A549 (cell line): ENCODE data around the gene OR51S1. TPM values are rescaled to one million over a fixed set of nuclear protein-coding genes. Genes with fewer than 3 reads are reported as not detected.
"Not testable (repeated sequence)": the region's sequence is repeated elsewhere in the genome, so short reads cannot be mapped to it uniquely, and the experiment has no call there.

Experiments
- ATAC-seq, 2 experiments: fragments of 200-7000 bp in 1 of 2; fragments of >200 bp in 1 of 2; cut with Nextera tagmentation in 1 of 2; cut with Tn5 transposase in 1 of 2; 3 replicates each; pipeline versions ENCODE4 v1.8.0 to v1.9.1; 2018 to 2020; ENCODE audit warnings: mild to moderate bottlenecking in 1 of 2, moderate library complexity in 1 of 2
- CTCF ChIA-PET: fragments of 300-600 bp; sonication (Branson Sonifier 250); formaldehyde crosslinking; extraction: SDS; loops from one replicate; lab custom pipeline; 2021; ENCODE audit warnings: antibody characterized with exemption, inconsistent platforms; lab: Yijun Ruan, JAX
- POLR2A ChIA-PET: fragments of 350-600 bp; formaldehyde crosslinking; extraction: SDS; loops from one replicate; lab custom pipeline; 2021; ENCODE audit warnings: antibody characterized with exemption, inconsistent platforms; lab: Yijun Ruan, JAX
- DNase-seq, 2 experiments: peaks; one replicate each; pipeline versions ENCODE4 v3.0.0 to v3.0.0-alpha.2; 2011 to 2016; ENCODE audit warnings: low read depth in 1 of 2, low spot score in 1 of 2
- FAIRE-seq: peaks from 2 replicates; lab custom pipeline; 2011; peaks lifted over from hg19 to GRCh38; lab: Jason Lieb, UNC
- H3K27ac ChIP-seq, 2 experiments: fragments of >200 bp; sonication (Bioruptor Twin); formaldehyde crosslinking; 3 replicates each; pipeline ENCODE4 v1.5.1; 2016 to 2017
- H3K4me1 ChIP-seq: fragments of >200 bp; sonication (Bioruptor Twin); formaldehyde crosslinking; 3 replicates; pipeline ENCODE4 v1.6.1; 2016
- H3K4me2 ChIP-seq: fragments of >200 bp; sonication (Bioruptor Twin); formaldehyde crosslinking; 3 replicates; pipeline ENCODE4 v1.6.1; 2016
- H3K4me3 ChIP-seq: fragments of >200 bp; sonication (Bioruptor Twin); formaldehyde crosslinking; 3 replicates; pipeline ENCODE4 v1.5.1; 2016
- H3K9me3 ChIP-seq: fragments of >200 bp; sonication (Bioruptor Twin); formaldehyde crosslinking; 3 replicates; pipeline ENCODE4 v1.6.1; 2016
- BCL3 ChIP-seq: fragments of >200 bp; sonication (Bioruptor Twin); formaldehyde crosslinking; IDR thresholded peaks from 3 replicates; pipeline ENCODE4 v1.6.1; 2016
- EHMT2 ChIP-seq: fragments of 200-600 bp; sonication (generic); IDR thresholded peaks from 2 replicates; pipeline ENCODE4 v1.6.1; 2016; ENCODE audit warnings: antibody characterized with exemption, low read depth, mild to moderate bottlenecking, moderate library complexity
- EP300 ChIP-seq, 2 experiments: fragments of >200 bp; sonication (Bioruptor Twin); formaldehyde crosslinking; IDR thresholded peaks; 2 replicates in 1 of 2; 3 replicates in 1 of 2; pipeline ENCODE4 v1.6.1; 2016 to 2017
- FOXS1 ChIP-seq: fragments of 250-450 bp; sonication (Bioruptor Pico); IDR thresholded peaks from 2 replicates; pipeline ENCODE4 v1.5.0; 2020; ENCODE audit warnings: mild to moderate bottlenecking, moderate library complexity
- GATA3 ChIP-seq: IDR thresholded peaks from 2 replicates; pipeline ENCODE4 v1.6.1; 2012; ENCODE audit warnings: borderline replicate concordance
- HEYL ChIP-seq: fragments of 250-450 bp; sonication (Bioruptor Pico); IDR thresholded peaks from 2 replicates; pipeline ENCODE4 v1.8.0; 2021; ENCODE audit warnings: mild to moderate bottlenecking, moderate library complexity
- KDM5A ChIP-seq: fragments of 200-600 bp; sonication (generic); IDR thresholded peaks from 2 replicates; pipeline ENCODE4 v1.6.1; 2016; ENCODE audit warnings: antibody characterized with exemption, mild to moderate bottlenecking
- MAX ChIP-seq: IDR thresholded peaks from 2 replicates; pipeline ENCODE4 v1.6.1; 2012
- MAZ ChIP-seq: fragments of 150-350 bp; IDR thresholded peaks from 2 replicates; pipeline ENCODE4 v1.6.1; 2014; ENCODE audit warnings: antibody characterized with exemption, low read depth, low read length, borderline replicate concordance
- NFE2L2 ChIP-seq: fragments of 150-350 bp; conservative IDR thresholded peaks from 2 replicates; pipeline ENCODE4 v1.6.1; 2014; ENCODE audit warnings: low read length
- POLR2A ChIP-seq: IDR thresholded peaks from 2 replicates; pipeline ENCODE4 v1.6.1; 2012; ENCODE audit warnings: mild to moderate bottlenecking, low read length
- POLR2AphosphoS2 ChIP-seq: conservative IDR thresholded peaks from 2 replicates; pipeline ENCODE4 v1.6.1; 2012; ENCODE audit warnings: low read length, improper control_type of control experiment, inconsistent platforms
- RAD21 ChIP-seq, 2 experiments: fragments of >200 bp in 1 of 2; sonication (Bioruptor Twin) in 1 of 2; formaldehyde crosslinking in 1 of 2; IDR thresholded peaks in 1 of 2; conservative IDR thresholded peaks in 1 of 2; 2 replicates in 1 of 2; 3 replicates in 1 of 2; pipeline ENCODE4 v1.6.1; 2012 to 2018; ENCODE audit warnings: inconsistent platforms in 1 of 2
- RFX5 ChIP-seq: fragments of 450-650 bp; IDR thresholded peaks from 2 replicates; pipeline ENCODE4 v1.7.1; 2014; ENCODE audit warnings: antibody characterized with exemption, mild to moderate bottlenecking, moderate library complexity
- RNF2 ChIP-seq: fragments of 200-600 bp; sonication (generic); IDR thresholded peaks from 2 replicates; pipeline ENCODE4 v1.6.1; 2016; ENCODE audit warnings: low read depth, mild to moderate bottlenecking, antibody characterized with exemption, moderate library complexity, borderline replicate concordance
- SMC3 ChIP-seq: fragments of >200 bp; sonication (Bioruptor Twin); formaldehyde crosslinking; IDR thresholded peaks from 3 replicates; pipeline ENCODE4 v1.6.1; 2018; ENCODE audit warnings: inconsistent platforms
- SREBF2 ChIP-seq: fragments of 450-650 bp; IDR thresholded peaks from 2 replicates; pipeline ENCODE4 v1.6.1; 2014; ENCODE audit warnings: mild to moderate bottlenecking, moderate library complexity
- TFCP2L1 ChIP-seq: fragments of 250-450 bp; sonication (Bioruptor Pico); IDR thresholded peaks from 2 replicates; pipeline ENCODE4 v1.5.0; 2021; ENCODE audit warnings: mild to moderate bottlenecking
- TP53 ChIP-seq: fragments of 250-450 bp; sonication (Bioruptor Pico); IDR thresholded peaks from 2 replicates; pipeline ENCODE4 v1.5.0; 2021; ENCODE audit warnings: mild to moderate bottlenecking, moderate library complexity
- WGBS: methylation state at CpG from one replicate; pipeline ENCODE4 v1.1.6; 2017; ENCODE audit errors: missing lambda C conversion rate; 5-methylcytosine and 5-hydroxymethylcytosine counted together
- polyA plus RNA-seq, 4 experiments: library from polyadenylated mRNA; depleted of rRNA in 3 of 4; stranded (reverse); fragments of >200 nt; fragmentation: RNase III in 1 of 4; extraction: RNeasy Plus Mini Kit Qiagen cat#74134 plus additional on column Dnase treatment in 1 of 4; gene quantifications; 2 replicates in 3 of 4; 3 replicates in 1 of 4; pipeline ENCODE4 v1.2.3, GENCODE V29; 2011 to 2017

The OR51S1 gene
- polyA plus RNA-seq, 2 of the 4 experiments (the other 2 are of a cell fraction) = not detected

GRCh38 chr11:4863876-4864275 is 14.9 kb upstream of the OR51S1 start:
- no peak overlapping the region for H3K4me2 ChIP-seq
- TF ChIP-seq GATA3 = no peak
- TF ChIP-seq, all 56 proteins: peak for 0
- no peak overlapping the region for H3K27ac ChIP-seq
- no peaks in the 10 kb centered on the region for H3K9me3 ChIP-seq
- ChIA-PET POLR2A (no interaction called here), CTCF (no interaction called here)
- DNase-seq (no peak), ATAC-seq (no peak), FAIRE-seq (no peak)
- no peaks in the 10 kb centered on the region for H3K4me1 ChIP-seq
- 36% methylated on average over 4 of the region's 4 CpGs for WGBS
- H3K4me3 ChIP-seq = no peak overlapping the region

- FAIRE-seq = no peak
- CTCF ChIA-PET = no interaction called here
Observed at GRCh38 chr11:4862447-4863236, 13.6 kb upstream of the OR51S1 start.

GRCh38 chr11:4854286-4854685 is 5.3 kb upstream of the OR51S1 start:
- H3K4me3 ChIP-seq, POLR2A ChIA-PET: not testable (repeated sequence)
- 1% methylated on average over 7 of the region's 7 CpGs for WGBS

More at GRCh38 chr11:4862447-4863236, 13.6 kb upstream of the OR51S1 start:
- H3K9me3 ChIP-seq = no peaks in the 10 kb centered on the region
- H3K4me2 ChIP-seq = no peak overlapping the region
- H3K27ac ChIP-seq = no peak overlapping the region
- ATAC-seq (no peak), DNase-seq (no peak)
- no peak overlapping the region for H3K4me3 ChIP-seq
- H3K4me1 ChIP-seq = no peaks in the 10 kb centered on the region
- no peak for TF ChIP-seq RAD21 (conservative IDR thresholded peaks at IDR 0.05 in 1 of 2, IDR thresholded peaks at IDR 0.05 in 1 of 2)
- POLR2A ChIA-PET = no interaction called here

GRCh38 chr11:4851033-4851432 is 2.0 kb upstream of the OR51S1 start:
- FAIRE-seq = no peak
- no peaks in the 10 kb centered on the region for H3K4me1 ChIP-seq
- ChIA-PET POLR2A (no interaction called here), CTCF (no interaction called here)
- no peaks in the 10 kb centered on the region for H3K9me3 ChIP-seq
- no peak overlapping the region for H3K27ac ChIP-seq
- no peak overlapping the region for H3K4me3 ChIP-seq
- 7% methylated on average over 4 of the region's 4 CpGs for WGBS
- TF ChIP-seq MAZ (no peak), FOXS1 (no peak), NFE2L2 (no peak), MAX (no peak), KDM5A (no peak), SREBF2 (no peak), SMC3 (no peak), POLR2A (no peak), TP53 (CRISPR knock-in tag) (no peak), POLR2AphosphoS2 (no peak), TFCP2L1 (no peak), RFX5 (no peak)
- H3K4me2 ChIP-seq = no peak overlapping the region
- no peak for ATAC-seq
- DNase-seq = no peak

More at GRCh38 chr11:4854286-4854685, 5.3 kb upstream of the OR51S1 start:
- ATAC-seq, H3K4me2 ChIP-seq, FAIRE-seq, DNase-seq, H3K27ac ChIP-seq, CTCF ChIA-PET, H3K9me3 ChIP-seq, H3K4me1 ChIP-seq: not testable (repeated sequence)

- ChIA-PET POLR2A (no interaction called here), CTCF (no interaction called here)
- WGBS = 0% methylated on average over 2 of the region's 2 CpGs
- no peaks in the 10 kb centered on the region for H3K9me3 ChIP-seq
- H3K27ac ChIP-seq = no peak overlapping the region
- no peak for TF ChIP-seq HEYL (CRISPR knock-in tag)
- no peak for TF ChIP-seq EP300 (IDR thresholded peaks at IDR 0.05)
- TF ChIP-seq BCL3 = no peak
- no peak for TF ChIP-seq RNF2
- no peak for TF ChIP-seq MAZ
- no peak for TF ChIP-seq EHMT2
- TF ChIP-seq NFE2L2 = no peak
- no peak for ATAC-seq
- H3K4me3 ChIP-seq = no peak overlapping the region
- no peak overlapping the region for H3K4me2 ChIP-seq
- no peaks in the 10 kb centered on the region for H3K4me1 ChIP-seq
- DNase-seq = no peak
- FAIRE-seq = no peak
Observed at GRCh38 chr11:4839851-4840549, 9.0 kb downstream of the OR51S1 start.
